Activated CD4-positive, CD25-positive, alpha-beta regulatory T cell (primary cell): ENCODE measurements around the gene ACP5.

Source experiments
- DNase-seq, 4 experiments: peaks; one replicate each; lab custom pipeline; 2025; lab: John Stamatoyannopoulos, UW

Gene ACP5

GRCh38 chr19:11547929-11548700, 29.3 kb downstream of the ACP5 start:
- DNase-seq = no peak

GRCh38 chr19:11541238-11541637, 36.2 kb downstream of the ACP5 start:
- no peak for DNase-seq

- DNase-seq = no peak
Measured at GRCh38 chr19:11540645-11541044, 36.8 kb downstream of the ACP5 start.

- DNase-seq = no peak
Measured at GRCh38 chr19:11539495-11540365, 37.7 kb downstream of the ACP5 start.

- DNase-seq = no peak
Measured at GRCh38 chr19:11538232-11539036, 39.0 kb downstream of the ACP5 start, which contains the start of gene CNN1. TSS of gene CNN1 (plus strand) at chr19:11538851. CDS start at chr19:11538928, 77 bp downstream.

- DNase-seq = peak; percentile 70 to 82 (median 78)
Measured at GRCh38 chr19:11535792-11536595, 41.5 kb downstream of the ACP5 start.

GRCh38 chr19:11534948-11535347, 42.5 kb downstream of the ACP5 start:
- no peak for DNase-seq

- no peak for DNase-seq
Measured at GRCh38 chr19:11534538-11534937, 42.9 kb downstream of the ACP5 start.

GRCh38 chr19:11530432-11530831, 47.0 kb downstream of the ACP5 start:
- no peak for DNase-seq

GRCh38 chr19:11528551-11529341, 48.7 kb downstream of the ACP5 start, which contains the start of gene ECSIT:
TSS of gene ECSIT (minus strand) at chr19:11529134. CDS start at chr19:11519170, 9,964 bp downstream.
- peak; percentile 78 to 91 (median 82) for DNase-seq
